ENCODE results near the gene DNAH3.

The DNAH3 gene

DNA sequence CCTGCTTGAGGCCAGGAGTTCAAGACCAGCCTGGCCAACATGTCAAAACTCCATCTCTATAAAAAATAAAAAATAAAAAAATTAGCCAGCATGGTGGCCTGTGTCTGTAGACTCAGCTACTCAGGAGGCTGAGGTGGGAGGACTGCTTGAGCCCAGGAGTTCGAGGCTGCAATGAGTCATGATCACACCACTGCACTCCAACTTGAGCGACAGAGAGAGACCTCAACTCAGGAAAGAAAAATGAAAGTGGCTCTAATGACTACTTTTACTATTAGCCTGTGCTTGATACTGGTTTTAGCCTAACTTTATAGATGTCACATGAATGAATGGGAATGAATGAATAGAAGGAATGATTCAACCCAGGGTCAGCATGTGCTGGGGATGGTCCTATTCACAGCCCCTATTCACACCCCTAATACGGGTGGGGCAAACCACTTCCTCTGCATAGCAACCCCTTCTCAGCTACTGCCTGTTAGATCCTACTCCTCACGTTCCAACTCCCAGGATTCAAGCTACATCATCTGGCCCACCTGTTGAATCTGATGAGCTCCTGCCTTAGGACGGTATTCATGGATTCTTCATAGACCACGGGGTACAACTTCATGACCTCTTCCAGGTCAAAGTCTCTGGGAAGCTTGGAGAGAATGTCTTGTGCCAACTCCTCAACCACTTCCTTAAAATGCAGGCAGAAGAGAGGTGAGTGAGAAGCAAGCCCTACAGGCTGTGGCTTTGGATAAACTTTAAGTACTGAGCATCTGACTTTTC is 209.6 kb downstream of the DNAH3 start:
- TF ChIP-seq, protein P1, sequence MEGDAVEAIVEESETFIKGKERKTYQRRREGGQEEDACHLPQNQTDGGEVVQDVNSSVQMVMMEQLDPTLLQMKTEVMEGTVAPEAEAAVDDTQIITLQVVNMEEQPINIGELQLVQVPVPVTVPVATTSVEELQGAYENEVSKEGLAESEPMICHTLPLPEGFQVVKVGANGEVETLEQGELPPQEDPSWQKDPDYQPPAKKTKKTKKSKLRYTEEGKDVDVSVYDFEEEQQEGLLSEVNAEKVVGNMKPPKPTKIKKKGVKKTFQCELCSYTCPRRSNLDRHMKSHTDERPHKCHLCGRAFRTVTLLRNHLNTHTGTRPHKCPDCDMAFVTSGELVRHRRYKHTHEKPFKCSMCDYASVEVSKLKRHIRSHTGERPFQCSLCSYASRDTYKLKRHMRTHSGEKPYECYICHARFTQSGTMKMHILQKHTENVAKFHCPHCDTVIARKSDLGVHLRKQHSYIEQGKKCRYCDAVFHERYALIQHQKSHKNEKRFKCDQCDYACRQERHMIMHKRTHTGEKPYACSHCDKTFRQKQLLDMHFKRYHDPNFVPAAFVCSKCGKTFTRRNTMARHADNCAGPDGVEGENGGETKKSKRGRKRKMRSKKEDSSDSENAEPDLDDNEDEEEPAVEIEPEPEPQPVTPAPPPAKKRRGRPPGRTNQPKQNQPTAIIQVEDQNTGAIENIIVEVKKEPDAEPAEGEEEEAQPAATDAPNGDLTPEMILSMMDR (IDR thresholded peaks at IDR 0.05; ENCODE audit: extremely low read depth, insufficient read depth, missing control alignments) = no peak
- in situ Hi-C loops (cut with MboI; ENCODE audit: low pct_unique_long_range_greater_than_20kb, low sequenced_read_pairs, unreplicated experiment) = no loop called here
- no peak for DNase-seq (ENCODE audit: low spot score)

DNA sequence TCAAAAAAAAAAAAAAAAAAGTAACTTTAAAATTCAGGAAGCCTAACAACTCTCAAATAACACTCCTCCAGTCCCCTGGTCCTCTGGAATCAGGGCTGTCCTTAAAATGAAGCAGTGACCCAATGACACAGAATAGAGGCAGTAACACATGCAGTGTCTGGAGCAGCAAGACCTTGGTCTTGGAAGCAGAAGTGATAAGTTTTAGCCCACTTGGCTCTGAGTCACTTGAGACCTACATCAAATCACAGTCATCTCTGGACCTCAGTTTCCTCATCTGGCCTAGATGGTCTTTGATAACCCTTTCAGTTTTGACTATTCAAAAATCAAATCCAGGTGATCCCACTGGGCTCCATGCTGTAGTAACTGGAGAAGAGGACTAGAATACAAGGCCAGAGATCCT is 211.0 kb downstream of the DNAH3 start:
- in situ Hi-C loops (cut with MboI; ENCODE audit: low pct_unique_long_range_greater_than_20kb, low sequenced_read_pairs, unreplicated experiment) = no loop called here
- TF ChIP-seq, protein P1 (IDR thresholded peaks at IDR 0.05; ENCODE audit: extremely low read depth, insufficient read depth, missing control alignments) = no peak
- no peak for DNase-seq (ENCODE audit: low spot score)

DNA sequence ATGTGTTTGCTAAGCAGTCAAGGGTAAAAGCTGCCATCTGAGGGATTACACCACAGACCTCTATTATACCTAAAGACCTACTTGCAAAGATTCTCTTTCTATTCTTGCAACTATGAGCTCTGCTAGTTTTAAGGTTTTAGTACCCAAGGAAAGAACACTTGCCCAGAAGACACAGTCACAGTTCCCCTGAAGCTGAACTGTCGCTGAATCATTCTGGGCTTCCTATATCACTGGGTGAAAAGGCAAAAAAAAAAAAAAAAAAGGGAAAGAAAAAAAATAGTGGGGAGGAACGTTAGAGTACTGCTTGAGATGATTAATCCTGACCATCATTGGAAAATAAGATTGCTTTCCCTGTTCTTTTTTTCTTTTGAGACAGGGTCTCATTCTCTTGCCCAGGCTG is 212.2 kb downstream of the DNAH3 start:
- DNase-seq (ENCODE audit: low spot score) = no peak
- in situ Hi-C loops (cut with MboI; ENCODE audit: low pct_unique_long_range_greater_than_20kb, low sequenced_read_pairs, unreplicated experiment) = no loop called here
- TF ChIP-seq, protein P1 (IDR thresholded peaks at IDR 0.05; ENCODE audit: extremely low read depth, insufficient read depth, missing control alignments) = no peak

DNA sequence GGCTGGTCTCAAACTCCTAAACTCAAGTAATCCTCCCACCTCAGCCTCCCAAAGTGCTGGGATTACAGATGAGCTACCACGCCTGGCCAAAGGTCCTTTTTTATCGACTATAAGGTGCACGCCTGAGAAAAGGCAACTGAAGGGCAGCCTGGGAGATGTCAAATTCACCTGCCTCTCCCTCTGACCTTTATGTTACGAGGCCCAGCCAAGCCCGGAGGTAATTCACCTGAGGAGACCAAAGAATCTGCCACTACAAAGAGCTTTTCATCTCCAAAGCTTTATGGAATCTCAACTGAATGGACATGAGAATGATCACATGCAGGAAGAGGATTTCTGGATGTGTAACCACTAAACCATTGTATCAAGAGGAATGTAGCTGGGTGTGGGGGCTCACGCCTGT is 212.9 kb downstream of the DNAH3 start:
- TF ChIP-seq, protein P1 (IDR thresholded peaks at IDR 0.05; ENCODE audit: extremely low read depth, insufficient read depth, missing control alignments) = no peak
- in situ Hi-C loops (cut with MboI; ENCODE audit: low pct_unique_long_range_greater_than_20kb, low sequenced_read_pairs, unreplicated experiment) = no loop called here
- DNase-seq (ENCODE audit: low spot score) = no peak

DNA sequence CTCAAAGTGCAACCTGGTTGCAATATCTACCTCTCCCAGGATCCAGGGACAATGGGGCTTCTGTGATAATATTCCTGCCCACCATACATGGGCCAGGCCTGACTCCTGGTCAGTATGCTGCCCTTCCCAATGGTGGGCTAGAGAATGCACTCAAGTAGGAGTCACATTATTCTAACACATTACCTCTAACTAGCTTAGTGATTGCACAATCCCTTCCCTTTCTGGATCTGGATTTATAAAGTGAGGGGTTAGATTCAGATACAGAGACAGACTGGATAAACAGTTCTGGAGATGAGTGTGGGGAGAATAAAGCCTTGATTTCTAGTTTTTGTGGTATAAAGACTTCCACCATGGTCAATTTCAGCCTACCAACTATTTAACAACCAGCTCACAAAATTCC is 217.1 kb downstream of the DNAH3 start:
- TF ChIP-seq, protein P1 (IDR thresholded peaks at IDR 0.05; ENCODE audit: extremely low read depth, insufficient read depth, missing control alignments) = no peak
- in situ Hi-C loops (cut with MboI; ENCODE audit: low pct_unique_long_range_greater_than_20kb, low sequenced_read_pairs, unreplicated experiment) = no loop called here
- DNase-seq (ENCODE audit: low spot score) = no peak

DNA sequence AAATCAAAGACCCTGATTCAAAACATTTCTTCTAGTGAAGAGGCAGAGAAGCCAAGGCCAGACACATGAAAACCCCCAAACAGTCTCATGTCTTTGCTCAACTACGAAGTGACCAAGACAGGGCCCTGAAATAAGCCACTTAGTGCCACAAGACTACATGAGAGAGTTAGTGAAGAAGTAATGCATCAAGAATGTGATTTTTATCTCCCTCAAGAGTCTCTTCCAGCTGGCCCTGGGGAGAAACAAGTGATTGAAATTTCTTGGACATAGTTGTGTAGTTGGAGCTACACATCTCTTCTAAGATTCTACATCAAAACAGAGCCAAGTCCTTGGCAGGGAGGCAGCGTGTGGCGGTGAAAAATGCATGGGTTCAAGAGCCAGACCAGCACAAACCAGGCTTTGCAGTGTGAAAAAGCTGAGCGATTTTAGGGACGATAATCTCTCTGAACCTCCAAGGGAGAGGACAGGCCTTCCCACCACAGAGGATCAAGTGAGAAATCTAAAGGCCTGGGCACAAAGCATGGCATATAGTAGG is 219.5 kb downstream of the DNAH3 start:
- no peak for DNase-seq (ENCODE audit: low spot score)
- in situ Hi-C loops (cut with MboI; ENCODE audit: low pct_unique_long_range_greater_than_20kb, low sequenced_read_pairs, unreplicated experiment) = no loop called here
- TF ChIP-seq, protein P1 (IDR thresholded peaks at IDR 0.05; ENCODE audit: extremely low read depth, insufficient read depth, missing control alignments) = no peak

All from GM13977 (cell line).